Forelimb muscle (tissue), 1 donor: ENCODE results near the gene XRCC1. TPM values are rescaled to one million over a fixed set of nuclear protein-coding genes. Genes with fewer than 3 reads are reported as not detected.
"Not testable (repeated sequence)": the region's sequence is repeated elsewhere in the genome, so short reads cannot be mapped to it uniquely, and the experiment has no call there.

Experiments
- DNase-seq: peaks from one replicate; pipeline ENCODE4 v3.0.0-alpha.2; 2013; ENCODE audit warnings: low read depth
- polyA plus RNA-seq: library from polyadenylated mRNA; unstranded; fragments of 120-200 nt; gene quantifications from one replicate; pipeline ENCODE4 v1.2.1, GENCODE V29; 2013; ENCODE audit not compliant: insufficient read length

The XRCC1 gene
- polyA plus RNA-seq, 1 donor = 28.9 TPM

DNA sequence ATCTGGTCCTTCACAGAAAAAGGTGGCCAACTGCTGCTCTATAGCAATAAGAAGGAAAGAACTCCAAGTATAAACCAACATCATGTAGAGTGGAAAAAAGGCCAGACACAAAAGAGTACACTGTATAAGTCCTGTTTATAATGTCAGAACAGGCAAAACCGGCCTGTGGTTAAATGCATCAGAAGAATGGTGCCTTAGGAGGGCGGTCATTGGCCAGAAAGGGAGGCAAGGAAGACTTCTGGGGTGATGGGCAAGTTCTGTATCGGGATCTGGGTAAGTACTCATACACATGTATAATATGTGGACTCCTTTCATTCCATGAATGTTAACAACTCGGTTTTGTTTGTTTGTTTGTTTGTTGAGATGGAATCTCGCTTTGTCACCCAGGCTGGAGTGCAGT, 52.4 kb downstream of the XRCC1 start:
- no peak for DNase-seq

DNA sequence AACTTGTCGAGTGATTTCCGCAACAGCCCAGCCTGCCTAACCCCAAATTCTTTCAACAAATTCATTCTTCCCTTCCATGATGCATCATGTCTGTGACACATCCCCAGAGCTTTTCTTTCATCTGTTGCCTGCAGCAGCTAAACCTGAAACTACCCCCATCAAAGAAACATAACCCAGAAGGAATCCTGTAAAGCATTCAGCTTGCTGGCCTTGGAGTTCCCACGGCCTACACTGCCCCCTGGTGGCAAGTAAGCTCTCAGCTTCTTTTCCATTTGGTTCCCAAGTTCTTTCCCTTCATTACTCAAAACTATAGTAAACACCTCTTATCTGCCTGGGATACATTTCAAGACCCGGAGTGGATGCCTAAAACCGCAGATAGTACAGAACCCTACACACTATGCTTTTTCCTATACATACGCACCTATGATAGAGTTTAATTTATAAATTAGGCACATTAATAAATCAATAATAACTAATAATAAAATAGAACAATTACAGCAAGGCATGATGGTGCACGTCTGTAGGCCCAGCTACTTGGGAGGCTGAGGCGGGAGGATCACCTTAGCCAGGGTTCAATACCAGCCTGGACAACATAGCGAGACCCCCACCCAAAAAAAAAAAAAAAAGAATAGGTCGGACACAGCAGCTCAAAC, 55.8 kb downstream of the XRCC1 start:
- no peak for DNase-seq

DNA sequence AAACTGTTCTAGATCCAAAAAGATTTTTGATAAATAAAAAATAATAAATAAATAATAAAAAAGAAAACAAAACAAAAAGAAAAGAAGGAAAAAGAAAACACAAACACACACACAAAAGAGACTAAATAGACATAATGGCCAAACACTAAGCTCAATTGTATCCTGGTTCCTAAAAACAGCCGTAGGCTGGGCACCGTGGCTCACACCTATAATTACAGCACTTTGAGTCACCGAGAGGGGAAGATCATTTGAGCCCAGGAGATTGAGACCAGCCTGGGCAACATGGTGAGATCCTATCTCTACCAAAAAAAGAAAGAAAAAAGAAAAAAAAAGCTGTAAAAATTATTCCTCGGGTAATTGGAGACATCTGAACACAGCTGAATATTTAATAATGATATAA, 57.3 kb downstream of the XRCC1 start:
- DNase-seq = no peak

DNA sequence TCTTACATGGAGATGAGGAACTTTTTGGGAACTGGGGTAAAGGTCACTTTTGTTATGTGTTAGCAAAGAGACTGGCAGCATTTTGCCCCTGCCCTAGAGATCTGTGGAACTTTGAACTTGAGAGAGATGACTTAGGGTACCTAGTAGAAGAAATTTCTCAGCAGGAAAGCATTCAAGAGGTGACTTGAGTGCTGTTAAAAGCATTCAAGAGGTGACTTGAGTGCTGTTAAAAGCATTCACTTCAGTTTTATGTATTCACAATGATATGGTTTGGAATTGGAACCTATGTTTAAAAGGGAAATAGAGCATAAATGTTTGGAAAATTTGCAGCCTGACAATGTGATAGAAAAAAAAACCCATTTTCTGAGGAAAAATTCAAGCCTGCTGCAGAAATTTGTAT, 62.9 kb downstream of the XRCC1 start:
- DNase-seq = not testable (repeated sequence)

GRCh38 chr19:43511324-43511723, 64.0 kb downstream of the XRCC1 start:
- DNase-seq = no peak

- no peak for DNase-seq
Observed at GRCh38 chr19:43510713-43511112, 64.6 kb downstream of the XRCC1 start.

DNA sequence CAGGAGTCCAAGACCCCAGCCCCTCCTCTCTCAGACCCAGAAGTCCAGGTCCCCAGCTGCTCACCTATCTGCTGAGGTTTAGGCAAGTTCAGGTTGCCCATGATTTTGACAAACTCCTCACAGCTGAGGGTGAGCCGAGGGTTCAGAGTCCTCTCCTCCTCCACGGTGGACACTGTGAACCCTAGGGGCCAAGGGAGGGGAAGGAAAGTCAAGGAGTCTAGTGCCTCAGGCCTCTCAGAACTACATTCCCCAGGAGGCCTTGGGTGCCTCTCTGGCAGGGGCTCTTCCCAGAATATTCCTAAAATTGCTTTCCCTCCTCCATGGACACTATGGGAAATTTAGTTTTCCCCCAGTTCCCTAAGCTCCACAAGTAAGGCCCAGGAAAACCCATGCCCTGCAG, 67.4 kb downstream of the XRCC1 start:
- no peak for DNase-seq

- DNase-seq = no peak
Observed at GRCh38 chr19:43506629-43507028, 68.7 kb downstream of the XRCC1 start.

- DNase-seq = no peak
Observed at GRCh38 chr19:43505941-43506340, 69.4 kb downstream of the XRCC1 start.

DNA sequence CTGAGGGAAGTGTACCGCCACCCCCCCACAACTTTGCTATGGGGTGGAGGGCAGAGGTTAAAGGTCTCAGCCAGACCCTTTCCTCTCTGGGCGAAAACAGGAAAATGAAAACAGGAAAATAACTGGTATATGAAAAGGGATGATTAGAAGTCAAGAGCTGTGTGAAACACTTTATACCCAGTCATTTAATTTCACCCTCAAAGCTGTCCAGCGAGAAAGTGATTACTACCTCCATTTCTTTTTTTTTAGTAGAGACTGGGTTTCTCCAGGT, 70.2 kb downstream of the XRCC1 start:
- DNase-seq = no peak

DNA sequence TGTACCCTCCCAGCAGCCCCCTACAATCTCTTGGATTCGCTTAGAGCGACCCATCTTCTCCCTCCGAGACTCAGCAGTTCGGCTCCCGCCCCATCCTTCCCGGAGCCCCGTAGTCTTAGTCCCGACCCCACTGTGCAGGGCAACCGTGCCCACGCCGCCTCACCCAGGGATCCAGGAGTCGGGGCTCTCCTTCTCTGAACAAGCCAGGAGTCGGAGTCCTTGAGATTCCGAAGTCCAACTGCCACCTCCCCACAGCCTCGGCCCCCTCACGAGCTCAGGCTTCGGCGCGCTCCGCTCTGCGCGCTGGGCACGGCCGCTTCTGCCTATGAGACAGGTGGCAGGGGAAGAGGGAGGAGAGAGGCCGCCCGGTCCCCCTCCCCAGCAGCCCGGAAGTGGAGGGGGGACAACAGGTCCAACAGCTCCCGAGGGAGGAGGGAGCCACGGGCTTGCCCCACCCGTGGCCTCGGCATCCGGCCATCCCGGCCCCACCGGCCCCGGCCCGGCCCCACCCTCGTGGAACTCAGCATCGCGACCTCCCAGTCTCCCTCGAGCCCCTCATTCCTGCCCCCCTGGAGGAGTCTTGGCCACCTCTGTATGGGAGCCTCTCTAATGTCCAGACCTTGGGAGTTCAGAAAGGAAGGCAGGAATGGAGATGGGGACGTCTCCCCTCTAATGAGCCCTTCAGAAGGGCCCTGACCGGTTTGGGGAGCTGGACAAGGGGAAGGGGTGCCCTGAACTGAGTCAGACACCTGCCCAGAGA, 70.7 kb downstream of the XRCC1 start, which contains the start of gene PHLDB3:
Gene PHLDB3, minus strand, starts transcription at position 321 of the 760 bp plus-strand sequence. CDS start 628 bp downstream, outside the sequence.
- DNase-seq = no peak

- DNase-seq = no peak
Observed at GRCh38 chr19:43503501-43504425, 71.6 kb downstream of the XRCC1 start.

- no peak for DNase-seq
Observed at GRCh38 chr19:43502419-43502976, 72.8 kb downstream of the XRCC1 start.

GRCh38 chr19:43501661-43502418, 73.5 kb downstream of the XRCC1 start:
- DNase-seq = no peak

GRCh38 chr19:43499042-43499441, 76.3 kb downstream of the XRCC1 start:
- DNase-seq = no peak

- peak; percentile 63 for DNase-seq
Observed at GRCh38 chr19:43498233-43498842, 77.0 kb downstream of the XRCC1 start.

GRCh38 chr19:43496960-43497359, 78.4 kb downstream of the XRCC1 start:
- DNase-seq = no peak

DNA sequence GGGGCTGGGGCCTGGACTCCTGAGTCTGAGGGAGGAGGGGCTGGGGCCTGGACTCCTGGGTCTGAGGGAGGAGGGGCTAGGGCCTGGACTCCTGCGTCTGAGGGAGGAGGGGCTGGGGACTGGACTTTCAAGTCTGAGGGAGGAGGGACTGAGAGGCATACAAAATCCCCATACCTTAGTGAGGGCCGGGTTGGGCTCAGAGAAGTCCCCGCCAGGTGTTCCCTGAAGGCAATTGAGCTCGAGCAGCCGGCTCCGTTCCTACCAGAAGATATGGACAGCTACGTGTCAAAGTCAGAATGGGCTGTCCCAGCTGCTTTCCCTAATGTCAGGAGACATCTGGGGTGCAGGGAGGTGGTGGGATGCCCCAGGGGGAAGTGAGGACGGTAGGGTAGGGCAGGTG, 80.2 kb downstream of the XRCC1 start:
- DNase-seq = no peak
